ENCODE results near the gene RDH14. TPM values are rescaled to one million over a fixed set of nuclear protein-coding genes. Genes with fewer than 3 reads are reported as not detected.

The RDH14 gene
- total RNA-seq, 4 donors from 2014 or later: 34.3 to 58.3 (median 44.4) TPM

GRCh38 chr2:18549083-18549482, 11.4 kb downstream of the RDH14 start:
- H3K4me1 ChIP-seq: peaks cover 0 to 12% of the 10 kb centered on the region in 2 donors
- no peak for DNase-seq
- H3K9me3 ChIP-seq: no peaks in the 10 kb centered on the region
- intact Hi-C loops (cut with DNase I): no loop called here
- 92 to 97% methylated on average over 2 of the region's 2 CpGs for WGBS, 2 donors
- TF ChIP-seq POLR2A (IDR thresholded peaks at IDR 0.05) (no peak), CTCF (IDR thresholded peaks at IDR 0.05) (no peak)
- H3K4me3 ChIP-seq (replicated peaks in 1 of 3): no peak overlapping the region
- no peaks in the 10 kb centered on the region for H3K27me3 ChIP-seq
- no peak overlapping the region for H3K27ac ChIP-seq
- no peaks in the 10 kb centered on the region for H3K36me3 ChIP-seq

- H3K4me1 ChIP-seq: peaks cover 0 to 12% of the 10 kb centered on the region in 2 donors
- no peak overlapping the region for H3K4me3 ChIP-seq (replicated peaks in 1 of 3)
- no peak overlapping the region for H3K27ac ChIP-seq
- DNase-seq: no peak
- H3K27me3 ChIP-seq: no peaks in the 10 kb centered on the region
- intact Hi-C loops (cut with DNase I): no loop called here
- 83 to 87% methylated on average over 1 of the region's 1 CpG for WGBS, 2 donors
- no peaks in the 10 kb centered on the region for H3K9me3 ChIP-seq
- no peak for TF ChIP-seq CTCF (IDR thresholded peaks at IDR 0.05)
- no peak for TF ChIP-seq POLR2A (IDR thresholded peaks at IDR 0.05)
- no peaks in the 10 kb centered on the region for H3K36me3 ChIP-seq
These were observed 11.8 kb downstream of the RDH14 start for GRCh38 chr2:18548621-18549020.

GRCh38 chr2:18546567-18546966, 13.9 kb downstream of the RDH14 start:
- peaks cover 0 to 2% of the 10 kb centered on the region in 2 donors for H3K4me1 ChIP-seq
- no peak for TF ChIP-seq CTCF (IDR thresholded peaks at IDR 0.05)
- no peak for TF ChIP-seq POLR2A (IDR thresholded peaks at IDR 0.05)
- no peak for DNase-seq
- H3K27me3 ChIP-seq: no peaks in the 10 kb centered on the region
- H3K36me3 ChIP-seq: no peaks in the 10 kb centered on the region
- intact Hi-C loops (cut with DNase I): no loop called here
- H3K4me3 ChIP-seq (replicated peaks in 1 of 3): no peak overlapping the region
- no peak overlapping the region for H3K27ac ChIP-seq
- H3K9me3 ChIP-seq: no peaks in the 10 kb centered on the region
- WGBS, 2 donors: 74 to 78% methylated on average over 2 of the region's 2 CpGs

GRCh38 chr2:18545384-18545783, 15.1 kb downstream of the RDH14 start:
- no peak for DNase-seq
- WGBS, 2 donors: 75 to 78% methylated on average over 4 of the region's 4 CpGs

GRCh38 chr2:18544171-18544570, 16.3 kb downstream of the RDH14 start:
- 80% methylated on average over 3 of the region's 3 CpGs for WGBS, 2 donors
- no peak overlapping the region for H3K27ac ChIP-seq
- H3K27me3 ChIP-seq: no peaks in the 10 kb centered on the region
- intact Hi-C loops (cut with DNase I): no loop called here
- H3K9me3 ChIP-seq: no peaks in the 10 kb centered on the region
- no peak for TF ChIP-seq POLR2A (IDR thresholded peaks at IDR 0.05)
- TF ChIP-seq CTCF (IDR thresholded peaks at IDR 0.05): no peak
- no peaks in the 10 kb centered on the region for H3K36me3 ChIP-seq
- no peak for DNase-seq
- H3K4me3 ChIP-seq (replicated peaks in 1 of 3): no peak overlapping the region
- H3K4me1 ChIP-seq: no peaks in the 10 kb centered on the region

More at GRCh38 chr2:18545384-18545783, 15.1 kb downstream of the RDH14 start:
- H3K27ac ChIP-seq: no peak overlapping the region
- H3K4me3 ChIP-seq (replicated peaks in 1 of 3): no peak overlapping the region
- H3K4me1 ChIP-seq: no peaks in the 10 kb centered on the region
- TF ChIP-seq POLR2A (IDR thresholded peaks at IDR 0.05) (no peak), CTCF (IDR thresholded peaks at IDR 0.05) (no peak)
- H3K9me3 ChIP-seq: no peaks in the 10 kb centered on the region
- H3K36me3 ChIP-seq: no peaks in the 10 kb centered on the region
- intact Hi-C loops (cut with DNase I): no loop called here
- H3K27me3 ChIP-seq: no peaks in the 10 kb centered on the region
